Type B pancreatic cell (in vitro differentiated cells): Measurements from ENCODE around the gene DGUOK. TPM values are rescaled to one million over a fixed set of nuclear protein-coding genes. Genes with fewer than 3 reads are reported as not detected.
"Not testable (repeated sequence)": the region's sequence is repeated elsewhere in the genome, so short reads cannot be mapped to it uniquely, and the experiment has no call there.

Source experiments
- DNase-seq: peaks from one replicate; pipeline ENCODE4 v3.0.0; 2021; ENCODE audit warnings: mixed read lengths; ENCODE audit not compliant: unreplicated experiment; ENCODE audit errors: extremely low spot score
- H3K27ac Mint-ChIP-seq: 2 replicates; pipeline ENCODE4 v1.8.0; 2021; ENCODE audit warnings: mild to moderate bottlenecking, mixed read lengths
- H3K27me3 Mint-ChIP-seq: 2 replicates; pipeline ENCODE4 v1.8.0; 2021; ENCODE audit warnings: mixed read lengths
- H3K36me3 Mint-ChIP-seq: 2 replicates; pipeline ENCODE4 v1.8.0; 2021; ENCODE audit warnings: mixed read lengths
- H3K4me1 Mint-ChIP-seq: one replicate; pipeline ENCODE4 v1.8.0; 2021; ENCODE audit warnings: mixed read lengths; ENCODE audit not compliant: unreplicated experiment
- H3K4me3 Mint-ChIP-seq: 2 replicates; pipeline ENCODE4 v1.8.0; 2021; ENCODE audit warnings: mild to moderate bottlenecking, mixed read lengths
- H3K9me3 Mint-ChIP-seq: 2 replicates; pipeline ENCODE4 v1.8.0; 2021; ENCODE audit warnings: mixed read lengths
- CTCF ChIP-seq: fragments of 200-600 bp; sonication (generic); conservative IDR thresholded peaks from 2 replicates; pipeline ENCODE4 v1.5.0; 2021; ENCODE audit warnings: antibody characterized with exemption, mild to moderate bottlenecking
- total RNA-seq: library from RNA; stranded (reverse); gene quantifications from 2 replicates; pipeline ENCODE4 v1.2.1, GENCODE V29; 2021; ENCODE audit warnings: low replicate concordance

The DGUOK gene
- total RNA-seq, 1 donor from 2014 or later = 73.4 TPM

- no peak overlapping the region for H3K4me3 Mint-ChIP-seq
- peaks cover 15% of the 10 kb centered on the region for H3K36me3 Mint-ChIP-seq
- H3K9me3 Mint-ChIP-seq = no peaks in the 10 kb centered on the region
- no peak overlapping the region for H3K27ac Mint-ChIP-seq
- no peaks in the 10 kb centered on the region for H3K27me3 Mint-ChIP-seq
- peaks cover 20% of the 10 kb centered on the region for H3K4me1 Mint-ChIP-seq
- no peak for TF ChIP-seq CTCF
- DNase-seq = no peak
These were observed 12.7 kb downstream of the DGUOK start for GRCh38 chr2:73939419-73939818.

GRCh38 chr2:73940066-73940465 is 13.4 kb downstream of the DGUOK start:
- peaks cover 19% of the 10 kb centered on the region for H3K4me1 Mint-ChIP-seq
- H3K4me3 Mint-ChIP-seq = not testable (repeated sequence)

GRCh38 chr2:73942664-73943063 is 16.0 kb downstream of the DGUOK start:
- H3K27me3 Mint-ChIP-seq = no peaks in the 10 kb centered on the region

More at GRCh38 chr2:73940066-73940465, 13.4 kb downstream of the DGUOK start:
- H3K36me3 Mint-ChIP-seq = peaks cover 21% of the 10 kb centered on the region
- H3K27me3 Mint-ChIP-seq, H3K9me3 Mint-ChIP-seq, DNase-seq, H3K27ac Mint-ChIP-seq: not testable (repeated sequence)

GRCh38 chr2:73944714-73945113 is 18.0 kb downstream of the DGUOK start:
- peaks cover 17% of the 10 kb centered on the region for H3K36me3 Mint-ChIP-seq
- DNase-seq = no peak
- no peaks in the 10 kb centered on the region for H3K9me3 Mint-ChIP-seq
- H3K4me3 Mint-ChIP-seq = no peak overlapping the region
- H3K27me3 Mint-ChIP-seq = no peaks in the 10 kb centered on the region
- no peak overlapping the region for H3K27ac Mint-ChIP-seq
- H3K4me1 Mint-ChIP-seq = peaks cover 8% of the 10 kb centered on the region
- no peak for TF ChIP-seq CTCF

More at GRCh38 chr2:73942664-73943063, 16.0 kb downstream of the DGUOK start:
- TF ChIP-seq CTCF = no peak
- Mint-ChIP-seq H3K27ac (no peak overlapping the region), H3K9me3 (no peaks in the 10 kb centered on the region), H3K4me3 (no peak overlapping the region), H3K36me3 (peaks cover 14% of the 10 kb centered on the region), H3K4me1 (peaks cover 8% of the 10 kb centered on the region)
- DNase-seq = no peak

GRCh38 chr2:73946215-73946614 is 19.5 kb downstream of the DGUOK start:
- no peak for TF ChIP-seq CTCF
- Mint-ChIP-seq H3K27me3 (no peaks in the 10 kb centered on the region), H3K9me3 (no peaks in the 10 kb centered on the region), H3K4me1 (no peaks in the 10 kb centered on the region), H3K27ac (no peak overlapping the region), H3K4me3 (no peak overlapping the region), H3K36me3 (peaks cover 16% of the 10 kb centered on the region)
- no peak for DNase-seq

GRCh38 chr2:73946666-73947065 is 20.0 kb downstream of the DGUOK start:
- Mint-ChIP-seq H3K27me3 (no peaks in the 10 kb centered on the region), H3K27ac (no peak overlapping the region), H3K4me1 (no peaks in the 10 kb centered on the region), H3K36me3 (peaks cover 20% of the 10 kb centered on the region), H3K9me3 (no peaks in the 10 kb centered on the region), H3K4me3 (no peak overlapping the region)
- no peak for DNase-seq
- TF ChIP-seq CTCF = no peak
